ENCODE measurements around the gene ZNF516.
A peak's percentile ranks its signal among the peaks of the same experiment; 100 is the strongest.

The ZNF516 gene

DNA sequence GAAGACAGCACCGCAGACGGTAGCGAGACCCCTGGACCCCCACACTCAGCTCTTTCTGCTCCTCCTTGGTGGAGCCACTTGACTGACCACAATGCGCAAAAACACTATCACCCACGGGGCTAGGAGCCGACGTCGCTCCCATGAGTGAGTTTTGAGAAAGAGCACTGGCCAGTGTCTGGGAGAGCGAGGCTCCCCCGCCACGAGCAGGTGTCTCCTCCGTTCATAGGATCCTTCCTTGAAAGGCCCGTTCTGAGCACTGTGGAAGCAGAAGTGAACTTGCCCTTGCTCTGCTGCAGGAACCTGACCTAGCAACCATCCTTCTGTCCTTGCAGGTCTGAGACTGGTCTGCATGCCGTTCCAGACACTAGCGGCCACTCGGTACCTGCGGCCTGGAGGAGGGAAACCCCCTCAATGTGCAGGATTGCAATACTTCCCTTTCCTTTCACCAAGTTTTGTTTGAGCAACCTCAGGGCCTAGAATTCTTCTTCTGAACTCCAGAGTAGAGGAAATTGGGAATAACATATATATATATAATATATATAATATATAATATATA, 12.9 kb upstream of the ZNF516 start:
- no peak for DNase-seq (ENCODE audit: low spot score)

DNA sequence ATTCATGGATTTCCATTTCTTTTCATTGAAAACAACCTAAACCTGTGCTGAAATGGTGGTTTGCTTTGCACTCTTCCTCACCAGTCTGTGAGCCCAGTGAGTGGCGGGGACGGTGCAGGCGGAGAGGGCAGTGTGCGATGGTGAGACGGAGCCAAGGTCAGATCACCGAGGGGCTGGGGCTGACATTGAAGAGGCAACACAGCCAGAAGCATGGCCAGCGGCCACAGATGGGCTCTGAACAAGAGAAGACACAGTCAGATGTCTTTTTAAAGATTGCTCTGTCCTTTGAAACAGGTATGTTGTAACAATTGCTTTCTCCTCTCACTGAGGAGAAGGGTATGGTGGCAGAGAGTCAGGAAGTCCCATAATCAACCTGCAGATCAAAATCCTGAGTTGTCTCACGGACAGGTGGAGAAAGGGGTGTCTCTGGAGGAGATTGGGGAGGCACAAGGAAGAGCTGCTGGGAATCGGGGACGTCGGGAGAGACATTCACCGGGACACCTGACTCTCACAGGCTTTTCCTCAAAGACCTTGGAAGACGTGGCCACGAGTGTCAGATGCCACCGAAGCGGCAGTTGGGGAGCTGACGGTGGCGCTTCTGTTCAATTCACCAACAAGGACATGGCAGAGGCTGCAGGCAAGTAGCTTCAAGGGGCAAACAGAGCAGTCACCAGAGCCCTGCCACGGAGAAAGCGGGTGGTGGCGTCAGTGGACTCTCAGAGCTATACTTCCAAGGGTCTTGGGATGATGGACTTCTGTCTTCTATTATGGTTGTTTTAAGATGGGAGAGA, 12.1 kb upstream of the ZNF516 start:
- no peak for DNase-seq (ENCODE audit: low spot score)

DNA sequence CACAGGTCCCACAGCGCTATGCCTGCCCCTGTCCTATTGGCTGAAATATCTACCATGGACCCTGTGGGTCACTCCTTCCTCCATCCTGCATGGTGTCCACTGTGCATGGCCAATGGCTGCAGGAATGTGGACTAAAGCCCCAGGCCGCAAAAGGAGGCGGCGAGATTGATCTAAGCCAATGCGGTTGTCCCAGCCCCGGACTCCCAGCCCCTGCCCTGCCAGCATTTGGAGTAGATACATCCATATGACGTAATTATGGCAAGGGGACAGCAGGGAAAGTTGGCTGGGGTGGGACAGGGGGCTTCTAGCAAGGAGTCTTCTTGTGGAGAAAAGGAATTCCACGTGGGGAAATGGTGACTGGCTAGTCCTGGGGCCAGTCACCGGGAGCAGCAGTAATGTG, 11.4 kb upstream of the ZNF516 start:
- DNase-seq (ENCODE audit: low spot score), result no peak

DNA sequence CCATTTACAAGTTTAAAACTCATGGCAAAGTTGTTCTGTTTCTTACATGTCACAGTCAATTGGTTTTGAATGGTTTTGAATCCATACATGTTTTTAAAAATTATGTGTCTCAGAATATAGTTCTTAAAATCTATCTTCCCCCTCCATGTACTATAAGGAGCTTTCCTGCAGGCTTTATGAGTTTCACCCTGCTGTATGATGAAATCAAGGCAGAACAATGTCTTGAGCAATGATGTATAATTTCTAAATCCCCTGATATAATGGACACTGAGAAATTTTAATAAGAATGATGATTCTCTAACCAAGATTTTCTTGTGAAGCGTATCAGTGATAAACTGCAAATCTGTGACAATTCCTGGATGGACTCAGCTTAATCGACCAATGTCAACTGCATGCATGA, 10.6 kb upstream of the ZNF516 start:
- DNase-seq (ENCODE audit: low spot score), result no peak

DNA sequence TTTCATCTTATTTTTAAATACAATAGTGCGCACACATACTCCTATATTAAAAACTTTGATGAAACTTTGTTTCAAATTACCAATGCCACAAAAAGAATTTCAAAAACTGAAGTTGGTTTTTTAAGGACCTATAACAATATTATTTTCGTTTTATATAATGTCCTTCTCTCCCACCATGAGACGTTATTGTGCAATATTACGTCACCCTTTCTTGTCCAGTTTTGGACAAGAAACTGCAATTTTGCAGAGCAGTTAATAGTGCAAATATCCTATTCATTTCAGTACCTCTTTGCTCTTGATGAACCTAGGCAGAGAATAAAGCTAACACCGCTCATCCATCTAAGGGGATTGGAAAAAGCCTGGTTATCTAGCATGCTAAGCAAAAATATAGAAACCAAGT, 9.7 kb upstream of the ZNF516 start:
- no peak for DNase-seq (ENCODE audit: low spot score)

DNA sequence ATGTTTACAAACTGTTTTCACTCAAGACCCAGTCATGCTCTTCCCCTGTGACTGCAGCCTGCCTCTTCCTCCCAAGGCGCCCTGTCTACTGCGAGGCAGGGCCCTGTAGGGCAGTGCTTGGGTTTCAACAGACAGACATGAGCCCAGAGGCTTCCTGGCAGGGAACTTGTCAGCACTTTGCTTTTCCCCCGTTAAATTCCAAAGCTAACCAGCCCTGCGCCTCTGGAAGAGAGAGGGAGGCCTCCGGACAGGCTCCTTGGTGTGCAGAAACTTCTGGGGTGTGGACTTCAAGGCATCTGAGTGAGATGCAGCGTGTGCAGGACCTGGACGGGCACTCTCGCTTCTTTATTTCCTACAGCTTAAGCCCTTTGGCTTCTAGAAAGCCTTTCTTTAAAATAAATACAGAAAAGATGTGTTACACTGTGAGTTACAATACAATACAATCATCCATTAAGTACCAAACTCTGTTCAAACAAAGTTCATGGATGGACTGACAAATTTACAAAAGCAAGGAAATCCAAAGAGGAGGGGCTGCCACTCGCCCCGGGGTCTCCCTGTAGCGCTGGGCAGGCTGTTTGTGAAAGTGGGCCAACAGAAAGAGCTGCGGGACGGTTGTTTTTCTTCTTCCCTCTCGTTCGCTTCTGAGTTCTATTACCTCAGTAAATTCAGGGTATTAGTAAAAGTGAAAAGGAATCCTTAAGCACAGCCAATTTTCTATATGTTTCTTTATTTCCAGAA, 8.8 kb upstream of the ZNF516 start:
- no peak for DNase-seq (ENCODE audit: low spot score)

DNA sequence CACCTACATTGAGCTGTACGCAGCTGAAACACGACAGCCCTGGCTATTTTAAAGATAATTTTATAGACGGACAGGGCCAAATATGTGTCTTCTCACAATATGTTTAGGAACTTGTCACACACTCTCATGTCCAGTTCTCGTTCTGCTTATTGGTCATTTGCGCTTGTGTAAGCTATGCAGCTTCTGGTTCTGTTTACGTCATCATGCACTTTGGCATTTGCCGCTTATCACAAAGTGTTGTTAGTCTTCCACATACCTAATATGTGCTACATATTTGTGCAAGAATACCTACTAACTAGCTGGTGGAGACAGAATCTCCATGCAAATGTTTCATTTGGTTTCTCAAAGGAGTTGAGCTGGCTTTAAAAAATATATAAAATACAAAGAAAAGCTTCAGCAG, 7.5 kb upstream of the ZNF516 start:
- no peak for DNase-seq (ENCODE audit: low spot score)

DNA sequence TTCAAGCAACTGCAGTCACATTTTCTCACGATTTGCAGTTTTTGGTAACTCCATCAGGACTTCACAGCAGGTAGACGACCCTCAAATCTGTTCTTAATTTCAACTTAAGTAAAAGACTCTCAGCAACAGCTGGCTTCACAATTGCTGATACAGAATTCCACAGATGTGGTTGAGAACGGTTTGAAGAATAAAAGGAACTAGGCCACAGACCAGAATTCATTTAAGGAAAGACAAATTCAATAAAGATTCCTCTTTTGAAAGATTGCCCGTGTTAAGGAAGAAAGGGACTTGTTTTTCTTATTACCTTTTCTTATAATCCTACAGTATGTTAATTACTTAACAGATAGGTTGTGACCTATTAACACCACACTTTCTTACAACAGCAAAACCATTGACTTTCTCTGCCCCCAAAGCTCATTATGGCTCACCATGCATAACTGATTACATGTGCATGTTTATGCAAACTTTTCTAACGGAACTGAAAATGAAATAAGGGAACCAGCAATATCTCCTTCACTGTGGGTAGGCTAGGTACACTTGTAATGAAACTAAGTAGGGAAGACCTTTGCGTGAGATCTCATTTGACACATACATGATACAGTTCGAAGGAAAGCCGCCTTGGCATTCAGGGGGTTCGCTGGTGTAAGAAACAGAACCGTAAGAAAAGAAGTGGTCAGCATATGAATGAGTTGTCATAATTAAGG, 4.7 kb upstream of the ZNF516 start:
- DNase-seq (ENCODE audit: low spot score), result peak; percentile 50

DNA sequence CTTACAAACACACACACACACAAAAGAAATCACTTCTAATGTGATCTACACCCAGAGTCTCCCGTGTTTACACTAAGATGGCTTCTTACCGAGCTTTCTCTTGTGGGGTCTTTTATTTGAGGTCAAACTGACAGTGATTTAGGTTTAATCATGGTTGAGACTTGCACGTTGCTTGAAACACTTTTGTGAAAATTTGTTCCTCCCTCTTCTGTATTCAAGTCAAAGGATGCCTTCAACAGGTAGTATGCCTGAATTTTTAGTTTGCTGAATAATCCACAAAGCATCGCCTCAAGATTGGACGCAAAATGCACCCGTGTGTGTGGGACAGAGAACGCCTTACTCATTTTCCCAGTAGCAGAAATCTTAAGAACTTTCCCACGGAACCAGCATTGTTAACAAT, 4.0 kb upstream of the ZNF516 start:
- DNase-seq (ENCODE audit: low spot score), result no peak

DNA sequence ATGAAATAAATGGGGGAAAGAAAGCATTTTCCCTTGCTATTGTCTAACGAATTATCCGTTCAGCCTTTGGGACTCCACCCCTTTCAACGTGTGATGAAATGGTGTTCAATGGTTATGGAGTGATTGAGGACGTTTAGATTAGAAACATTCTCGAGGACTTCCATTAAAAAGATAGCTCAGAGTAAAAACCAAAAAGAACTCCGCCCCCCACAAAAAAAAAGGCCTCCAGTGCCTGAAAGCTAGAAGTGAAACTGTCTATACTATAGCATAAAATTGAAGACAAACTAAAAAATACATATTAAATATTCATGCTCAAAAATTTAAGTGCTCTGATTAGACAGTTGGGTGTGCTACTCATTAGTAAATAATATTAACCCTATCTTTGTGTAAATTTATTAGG, 3.0 kb upstream of the ZNF516 start:
- no peak for DNase-seq (ENCODE audit: low spot score)

DNA sequence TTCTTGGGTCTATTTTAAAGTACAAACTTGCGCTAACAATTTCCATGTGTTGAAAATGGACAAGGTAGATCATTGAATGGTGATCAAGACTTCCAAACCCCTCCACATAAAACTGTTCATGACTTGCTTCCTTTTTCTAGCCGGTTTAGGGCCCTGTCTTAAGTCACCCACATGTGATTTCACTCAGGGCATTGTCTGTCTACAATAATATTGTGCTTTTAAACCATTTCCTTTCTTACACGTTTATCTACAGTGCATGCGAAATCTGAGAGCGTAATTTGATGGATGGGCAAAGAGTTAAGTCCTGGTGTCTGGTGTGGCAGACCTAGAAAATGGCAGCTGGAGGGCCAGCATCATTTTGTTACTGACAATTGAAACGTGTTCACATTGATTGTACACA, 2.0 kb upstream of the ZNF516 start:
- DNase-seq (ENCODE audit: low spot score), result no peak

DNA sequence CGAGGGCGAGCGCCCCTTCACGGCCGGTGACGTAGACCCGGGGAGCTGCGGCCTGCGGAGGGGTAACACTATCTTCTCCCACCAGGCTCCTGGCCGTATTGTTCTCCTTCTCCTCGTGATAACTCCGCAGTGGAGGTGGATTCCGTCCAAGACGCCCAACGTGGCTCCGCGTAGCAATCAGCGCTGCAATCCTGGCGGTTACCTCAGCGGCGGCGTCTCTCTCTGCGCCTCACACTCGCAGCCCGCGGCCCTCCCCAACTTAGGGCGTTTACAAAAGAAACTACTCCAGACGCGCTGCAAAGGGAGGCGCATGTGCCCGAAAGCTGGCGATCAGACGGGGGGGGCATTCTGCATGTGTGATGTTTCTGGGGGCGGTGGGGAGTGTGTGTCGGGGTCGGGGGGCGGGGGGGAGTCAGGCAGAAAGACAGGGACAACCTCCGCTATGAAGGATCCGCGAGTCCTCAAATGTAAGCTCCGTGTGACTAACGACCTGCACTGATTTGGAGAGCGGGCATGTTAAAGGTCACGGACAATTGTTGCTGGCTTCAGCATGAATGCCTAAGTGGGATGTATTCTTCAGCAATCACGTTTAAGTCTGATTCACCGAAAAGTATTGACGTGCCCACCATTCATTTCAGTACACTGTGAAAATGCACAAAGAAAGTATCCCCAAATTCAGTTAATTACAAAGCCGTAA, 1.3 kb upstream of the ZNF516 start:
- no peak for DNase-seq (ENCODE audit: low spot score)

DNA sequence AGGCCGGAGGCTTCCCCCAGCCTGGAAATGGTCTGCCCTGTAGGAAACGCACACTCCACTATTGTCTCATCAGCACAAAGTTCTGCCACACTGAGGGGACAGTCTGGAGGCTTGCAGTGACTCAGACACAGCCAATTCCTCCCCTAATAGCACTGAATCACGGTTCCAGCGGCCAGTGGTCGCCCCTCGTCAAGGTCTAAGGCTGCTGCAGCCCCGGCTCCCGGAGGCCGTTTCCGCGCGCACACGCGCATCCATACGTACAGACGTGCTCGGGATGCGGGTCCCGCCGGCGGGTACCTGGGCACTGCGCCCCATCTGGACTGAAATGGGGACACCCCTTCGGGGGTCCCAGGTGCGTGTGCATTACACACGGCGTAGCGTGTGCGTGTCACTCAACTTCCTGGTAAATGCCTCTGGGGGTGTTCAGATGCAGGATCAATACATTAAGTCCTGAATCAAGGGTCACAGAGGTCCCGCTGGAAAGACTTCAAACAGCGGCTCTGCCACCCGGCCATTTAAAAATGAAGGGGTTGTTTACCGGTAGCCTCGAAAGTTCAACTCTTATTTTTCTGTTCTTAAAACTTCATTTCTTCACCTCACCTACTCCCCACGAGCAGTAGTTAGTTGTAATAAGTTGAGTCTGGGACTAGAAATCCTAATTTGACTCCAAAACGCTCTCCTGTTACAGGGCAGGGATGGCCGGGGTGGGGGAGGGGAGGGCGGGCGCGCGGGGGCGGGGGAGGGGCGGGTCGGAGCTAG, 572 bp upstream of the ZNF516 start:
- DNase-seq (ENCODE audit: low spot score), result peak; percentile 30

DNA sequence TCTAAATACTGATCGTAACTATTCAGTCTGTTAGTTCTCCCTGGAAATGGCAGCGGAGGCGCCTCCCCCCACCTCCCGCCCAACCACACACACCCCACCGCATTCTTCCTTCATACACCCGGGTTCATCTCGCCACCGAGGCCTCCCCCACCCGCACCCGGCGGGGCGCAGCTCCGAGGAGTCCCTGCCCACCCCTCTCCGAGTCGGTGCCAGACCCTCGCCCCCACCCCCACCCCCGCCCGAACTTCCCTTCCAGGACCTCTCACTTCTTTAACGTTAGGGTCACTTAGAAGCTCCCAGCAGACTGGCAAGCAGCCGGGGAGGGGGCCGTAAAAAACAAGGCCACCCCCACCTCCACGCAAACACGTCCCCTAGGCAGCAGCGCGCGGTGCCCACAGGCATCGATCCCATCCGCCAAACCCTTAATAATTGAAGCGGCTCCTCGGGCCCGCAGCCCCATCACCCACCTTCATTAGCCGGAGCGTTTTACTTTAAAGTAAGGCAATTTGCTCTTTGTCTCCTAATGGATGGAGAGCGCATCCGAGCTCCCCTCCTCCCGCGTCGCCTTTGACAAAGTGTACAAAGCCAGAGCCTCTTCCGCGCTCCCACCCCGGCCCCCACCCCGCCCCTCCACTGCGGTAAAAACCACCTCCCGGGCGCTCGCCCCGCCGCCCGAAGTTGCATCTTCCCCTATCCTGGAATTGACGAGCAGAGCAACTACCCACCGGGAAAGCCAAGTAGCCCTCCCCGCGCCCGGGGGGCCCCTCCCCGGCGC, 624 bp downstream of the ZNF516 start:
- peak; percentile 30 for DNase-seq (ENCODE audit: low spot score)

DNA sequence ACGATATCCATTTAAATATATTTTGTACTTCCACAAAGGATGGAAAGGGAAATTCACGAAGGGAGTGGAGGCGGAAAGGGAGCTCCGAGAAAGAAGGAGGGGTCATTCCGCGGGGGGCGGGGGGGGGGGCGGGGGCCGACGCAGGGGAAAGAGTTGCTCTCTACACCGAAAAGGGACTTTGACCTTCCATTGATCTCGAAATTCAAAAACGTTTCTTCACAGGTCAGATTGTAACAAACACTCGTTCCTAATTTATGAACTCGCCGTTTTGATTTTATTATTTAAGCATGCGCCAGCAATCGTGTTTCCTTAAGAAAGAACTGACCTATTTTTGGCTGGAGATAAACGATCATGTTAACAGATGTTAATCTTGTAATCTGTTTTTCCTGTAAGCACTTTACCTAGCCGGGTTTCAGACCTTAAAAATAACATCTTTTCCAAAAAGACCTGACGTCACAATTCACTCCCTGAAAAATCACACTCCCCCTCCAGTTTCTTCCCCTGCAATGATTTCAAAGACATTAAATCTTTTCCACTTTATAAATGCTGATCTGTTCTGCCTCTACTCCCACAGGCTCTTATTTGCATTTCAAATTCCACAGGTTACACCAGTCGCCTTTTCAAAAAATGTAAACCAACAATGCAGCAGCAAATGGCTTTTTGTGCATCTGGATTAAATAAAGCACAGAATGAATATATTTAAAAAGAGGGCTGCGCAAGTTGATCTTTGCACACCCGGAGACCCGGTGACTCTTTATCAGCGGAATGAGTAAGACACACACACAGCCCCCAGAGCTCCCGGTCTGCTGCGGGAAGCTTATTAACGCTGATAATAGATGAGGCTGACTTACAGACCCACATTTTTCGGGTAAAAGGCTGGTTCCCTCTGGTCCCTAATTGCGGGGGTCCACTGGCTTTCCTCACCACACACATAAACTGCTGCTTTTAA, 1.6 kb downstream of the ZNF516 start:
- DNase-seq (ENCODE audit: low spot score), result peak; percentile 62

DNA sequence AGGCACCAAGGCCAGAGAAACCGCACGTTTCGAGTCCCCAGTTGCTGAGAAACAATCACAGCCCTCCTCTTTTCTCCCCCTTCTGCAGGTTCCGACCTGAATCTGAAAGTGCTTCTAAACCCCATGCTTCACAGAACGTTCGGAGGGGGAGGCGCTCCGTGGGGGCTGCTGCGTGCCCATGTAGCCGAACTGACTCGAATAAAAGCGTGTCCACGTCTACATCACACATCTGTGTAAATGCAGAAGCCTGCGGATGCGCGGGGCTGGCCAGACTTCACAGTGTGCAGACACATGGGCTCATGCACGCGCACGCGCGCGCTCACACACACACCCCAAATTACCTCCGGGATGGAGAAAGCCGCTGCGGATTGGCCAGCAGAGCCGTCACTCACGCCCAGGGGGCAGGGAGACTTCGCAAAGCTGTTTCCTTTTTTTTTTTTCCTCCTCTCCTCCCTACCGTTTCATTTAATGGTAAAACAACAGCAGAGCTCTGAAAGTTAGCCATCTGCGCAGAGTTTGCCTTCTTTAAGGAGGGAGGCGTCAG, 2.3 kb downstream of the ZNF516 start:
- peak; percentile 97 for DNase-seq (ENCODE audit: low spot score)

DNA sequence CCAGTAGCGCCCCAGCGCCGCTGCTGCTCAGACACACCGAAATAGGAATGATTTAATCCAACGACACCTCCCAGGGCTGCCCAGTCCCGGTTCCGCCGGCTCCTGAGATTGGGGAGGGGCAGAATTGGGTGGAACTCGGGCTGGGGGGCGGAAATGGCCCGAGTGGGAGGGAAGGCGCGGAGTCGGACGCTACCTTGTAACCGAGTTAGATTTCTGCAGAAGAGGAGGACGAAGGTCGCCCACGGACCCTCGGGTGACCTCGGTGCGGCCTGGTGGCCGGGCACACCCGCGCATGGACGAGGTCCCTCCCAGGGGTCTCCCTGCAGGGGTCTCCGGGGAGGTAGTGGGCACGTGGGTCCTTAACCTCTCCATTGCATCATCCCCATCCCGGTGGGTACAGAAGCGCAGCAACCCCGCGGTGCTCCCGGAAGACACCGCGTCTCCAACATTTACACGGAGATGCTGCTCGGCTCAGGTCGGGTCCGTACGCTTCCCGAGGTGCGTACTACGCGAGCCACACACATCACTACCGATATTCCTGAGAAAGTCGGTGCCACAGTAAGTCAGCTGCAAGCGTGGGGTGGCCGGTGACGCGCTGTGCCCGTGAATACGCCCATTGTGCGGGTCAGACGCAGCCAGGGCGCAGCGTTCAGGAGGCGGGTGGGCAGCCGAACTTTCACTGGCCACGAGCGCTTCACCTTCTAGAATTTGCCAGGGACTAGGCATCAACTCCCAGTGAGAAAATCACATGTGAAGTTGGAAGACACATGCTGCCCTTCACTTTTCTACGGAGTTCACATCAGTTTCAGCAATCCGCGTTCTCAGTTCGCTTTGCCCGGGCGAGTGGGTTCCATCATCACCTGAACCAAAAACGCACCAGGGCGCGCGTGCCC, 3.0 kb downstream of the ZNF516 start:
- peak; percentile 26 for DNase-seq (ENCODE audit: low spot score)

DNA sequence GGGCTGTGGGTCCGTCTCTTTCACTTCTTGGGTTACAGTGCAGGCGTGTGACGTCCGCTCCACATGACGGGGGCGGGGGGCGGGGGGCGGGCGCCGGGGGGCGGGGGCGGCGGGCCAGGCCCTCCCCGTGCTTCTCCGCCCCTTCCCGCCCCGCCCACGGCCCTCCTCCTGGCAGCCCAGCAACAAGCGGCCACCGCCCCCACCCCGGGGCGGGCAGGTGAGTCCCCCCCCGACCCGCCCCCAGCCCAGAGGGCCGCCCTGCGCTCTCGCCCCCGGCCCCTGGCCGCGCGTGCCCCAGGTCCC, 3.6 kb downstream of the ZNF516 start:
- peak; percentile 79 for DNase-seq (ENCODE audit: low spot score)

All from germinal center (tissue), 1 donor.